ENCODE results near the gene KLK5. TPM values are rescaled to one million over a fixed set of nuclear protein-coding genes. Genes with fewer than 3 reads are reported as not detected.
"Not testable (repeated sequence)": the region's sequence is repeated elsewhere in the genome, so short reads cannot be mapped to it uniquely, and the experiment has no call there.

KLK5 gene
- not detected for total RNA-seq

DNA sequence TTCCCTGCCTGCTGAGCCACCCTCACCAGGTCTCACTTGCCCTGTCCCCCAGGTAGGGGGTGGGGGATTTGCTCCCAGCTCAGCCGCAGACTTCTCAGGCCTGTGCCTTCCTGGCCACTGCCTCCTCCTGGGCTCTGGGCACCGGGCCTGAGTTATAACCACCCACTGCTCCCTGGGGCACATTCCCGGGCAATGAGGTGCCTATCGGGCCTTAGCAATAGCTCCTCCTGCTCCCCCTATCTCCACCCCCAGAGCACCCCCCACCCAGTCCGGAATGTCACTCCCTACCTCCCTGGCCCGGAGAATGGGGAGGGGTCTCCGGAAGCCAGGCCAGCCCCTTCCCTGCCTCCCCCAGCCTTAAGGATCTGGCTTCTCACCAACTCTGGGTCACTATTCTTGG, at the start of gene KLK5:
TSS of gene KLK5 (minus strand) at position 129 of the 400 bp plus-strand sequence. CDS start 381 bp downstream, outside the sequence.
- POLR2A ChIA-PET: no interaction called here
- Mint-ChIP-seq H3K9me3 (ENCODE audit: low read depth) (no peaks in the 10 kb centered on the region), H3K27ac (no peak within 1 kb of the TSS), H3K4me1 (no peaks in the 10 kb centered on the region), H3K27me3 (peaks cover 25% of the 10 kb centered on the region), H3K36me3 (ENCODE audit: low read depth) (no peaks in the 10 kb centered on the region), H3K4me3 (no peak within 1 kb of the TSS)
- CTCF ChIA-PET: no interaction called here
- intact Hi-C loops (cut with DNase I, micrococcal nuclease): no loop called here
- no peak for DNase-seq
- ATAC-seq: no peak

DNA sequence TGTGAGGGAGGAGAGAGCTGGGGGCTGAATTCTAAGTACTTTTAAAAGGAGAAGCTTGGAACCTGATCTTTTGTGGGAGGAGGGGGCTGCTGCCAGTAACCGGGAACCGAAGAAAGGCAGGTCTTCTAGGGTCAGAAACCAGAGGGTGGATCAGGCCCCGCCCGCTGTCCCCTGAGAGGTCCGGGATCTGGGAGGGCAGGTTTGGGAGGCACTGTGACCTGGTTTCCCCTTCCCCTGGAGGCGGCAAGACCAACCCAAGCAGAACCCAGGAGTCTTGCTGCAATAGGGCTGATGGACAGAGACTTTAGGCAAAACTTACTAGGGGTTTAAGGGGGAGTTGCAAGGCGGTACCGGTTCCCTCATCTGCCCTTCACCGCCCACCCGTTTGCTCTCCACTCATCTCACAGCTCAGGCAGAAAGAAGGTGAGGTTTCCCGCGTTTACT, 49.3 kb upstream of the KLK5 start:
- Mint-ChIP-seq H3K9me3 (ENCODE audit: low read depth) (no peaks in the 10 kb centered on the region), H3K27ac (no peak overlapping the region), H3K4me3 (no peak overlapping the region), H3K4me1 (no peaks in the 10 kb centered on the region), H3K36me3 (ENCODE audit: low read depth) (no peaks in the 10 kb centered on the region), H3K27me3 (peaks cover 30% of the 10 kb centered on the region)
- POLR2A ChIA-PET: no interaction called here
- no peak for DNase-seq
- intact Hi-C loops (cut with DNase I, micrococcal nuclease): no loop called here
- ATAC-seq: no peak
- CTCF ChIA-PET: no interaction called here

GRCh38 chr19:51001515-51001914, 48.7 kb upstream of the KLK5 start, which contains the start of gene KLK8:
Gene KLK8, minus strand, starts transcription at chr19:51001604. Its CDS starts 437 bp downstream, at chr19:51001167.
- Mint-ChIP-seq H3K27ac (no peak within 1 kb of the TSS), H3K9me3 (ENCODE audit: low read depth) (no peaks in the 10 kb centered on the region), H3K27me3 (peaks cover 30% of the 10 kb centered on the region), H3K4me3 (no peak within 1 kb of the TSS), H3K36me3 (ENCODE audit: low read depth) (no peaks in the 10 kb centered on the region), H3K4me1 (no peaks in the 10 kb centered on the region)
- DNase-seq: no peak
- ChIA-PET POLR2A (no interaction called here), CTCF (no interaction called here)
- no peak for ATAC-seq
- intact Hi-C loops (cut with DNase I, micrococcal nuclease): no loop called here

GRCh38 chr19:51000981-51001380, 48.1 kb upstream of the KLK5 start:
- DNase-seq: no peak
- H3K36me3 Mint-ChIP-seq (ENCODE audit: low read depth): no peaks in the 10 kb centered on the region
- intact Hi-C loops (cut with DNase I, micrococcal nuclease): no loop called here
- ATAC-seq: no peak
- H3K9me3 Mint-ChIP-seq (ENCODE audit: low read depth): no peaks in the 10 kb centered on the region
- H3K27ac Mint-ChIP-seq: no peak overlapping the region
- H3K4me1 Mint-ChIP-seq: no peaks in the 10 kb centered on the region
- no peak overlapping the region for H3K4me3 Mint-ChIP-seq
- ChIA-PET CTCF (no interaction called here), POLR2A (no interaction called here)
- H3K27me3 Mint-ChIP-seq: peaks cover 27% of the 10 kb centered on the region

DNA sequence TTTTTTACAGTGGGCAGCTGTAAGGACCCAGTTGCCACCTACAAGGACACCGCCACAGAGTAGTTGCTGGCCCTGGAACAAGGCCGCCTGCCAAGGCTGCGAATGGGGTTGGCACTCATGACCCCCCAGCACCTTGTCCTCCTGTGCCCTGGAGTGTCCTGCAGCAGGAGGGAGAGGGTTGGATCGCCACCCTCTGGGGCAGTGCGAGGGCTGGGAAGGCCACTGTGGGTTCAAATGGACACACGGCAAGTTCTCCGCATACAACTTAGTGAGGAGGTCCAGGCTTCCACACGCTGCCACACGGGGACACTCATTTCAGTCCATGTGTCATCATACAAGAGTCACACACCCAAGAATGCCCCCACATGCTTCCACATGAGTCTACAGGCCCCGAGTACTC, 47.6 kb upstream of the KLK5 start:
- ChIA-PET CTCF (no interaction called here), POLR2A (no interaction called here)
- intact Hi-C loops (cut with DNase I, micrococcal nuclease): no loop called here
- H3K9me3 Mint-ChIP-seq (ENCODE audit: low read depth): no peaks in the 10 kb centered on the region
- DNase-seq: no peak
- H3K27me3 Mint-ChIP-seq: peaks cover 27% of the 10 kb centered on the region
- no peak overlapping the region for H3K4me3 Mint-ChIP-seq
- no peaks in the 10 kb centered on the region for H3K36me3 Mint-ChIP-seq (ENCODE audit: low read depth)
- no peak for ATAC-seq
- no peaks in the 10 kb centered on the region for H3K4me1 Mint-ChIP-seq
- H3K27ac Mint-ChIP-seq: no peak overlapping the region

DNA sequence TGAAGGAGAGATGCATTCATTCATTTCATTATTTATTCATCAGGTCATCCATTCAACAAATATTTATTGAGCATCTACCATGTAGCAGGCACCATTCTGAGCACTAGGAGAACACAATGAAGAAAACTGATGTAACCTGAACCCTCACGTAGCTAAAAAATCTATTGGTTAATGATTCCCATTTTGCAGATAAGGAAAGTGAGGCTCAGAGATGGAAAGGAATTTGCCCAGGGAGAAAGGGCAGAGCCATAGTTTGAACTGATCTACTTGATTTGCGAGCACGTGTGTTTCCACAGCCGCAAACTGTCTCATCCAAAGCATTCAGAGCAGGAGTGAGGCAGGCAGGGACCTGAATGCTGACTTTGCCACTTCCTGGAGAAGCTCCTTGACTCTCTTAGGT, 45.8 kb upstream of the KLK5 start:
- no peak for ATAC-seq
- H3K27me3 Mint-ChIP-seq: peaks cover 22% of the 10 kb centered on the region
- ChIA-PET CTCF (no interaction called here), POLR2A (no interaction called here)
- H3K4me3 Mint-ChIP-seq: no peak overlapping the region
- intact Hi-C loops (cut with DNase I, micrococcal nuclease): no loop called here
- H3K4me1 Mint-ChIP-seq: no peaks in the 10 kb centered on the region
- DNase-seq: no peak
- H3K9me3 Mint-ChIP-seq (ENCODE audit: low read depth): no peaks in the 10 kb centered on the region
- H3K36me3 Mint-ChIP-seq (ENCODE audit: low read depth): no peaks in the 10 kb centered on the region
- no peak overlapping the region for H3K27ac Mint-ChIP-seq

GRCh38 chr19:50998061-50998460, 45.2 kb upstream of the KLK5 start:
- intact Hi-C loops (cut with DNase I, micrococcal nuclease): no loop called here
- DNase-seq (no peak), ATAC-seq (no peak)
- Mint-ChIP-seq H3K36me3 (ENCODE audit: low read depth) (no peaks in the 10 kb centered on the region), H3K9me3 (ENCODE audit: low read depth) (no peaks in the 10 kb centered on the region), H3K27ac (no peak overlapping the region), H3K4me1 (no peaks in the 10 kb centered on the region), H3K4me3 (no peak overlapping the region), H3K27me3 (peaks cover 21% of the 10 kb centered on the region)
- ChIA-PET CTCF (no interaction called here), POLR2A (no interaction called here)

DNA sequence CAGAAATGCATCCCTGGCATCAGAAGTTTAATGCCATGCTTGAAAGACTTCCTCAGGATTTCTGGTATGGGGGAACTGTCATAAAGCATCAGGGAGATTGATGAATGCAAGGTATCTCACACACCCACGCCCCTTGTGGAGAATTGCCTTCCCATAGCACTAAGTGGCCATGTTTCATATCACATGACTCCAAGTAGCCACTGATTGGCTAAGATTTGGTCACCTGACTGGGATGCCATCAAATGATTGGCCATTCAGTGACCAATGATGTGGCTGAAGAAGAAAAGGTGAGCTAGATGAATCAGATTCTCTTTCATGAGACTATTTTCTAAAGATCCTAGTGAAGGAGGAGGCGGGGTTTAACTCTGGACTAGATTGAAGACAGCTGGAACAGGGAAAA, 41.3 kb upstream of the KLK5 start:
- H3K4me1 Mint-ChIP-seq: no peaks in the 10 kb centered on the region
- ChIA-PET POLR2A (no interaction called here), CTCF (no interaction called here)
- no peaks in the 10 kb centered on the region for H3K36me3 Mint-ChIP-seq (ENCODE audit: low read depth)
- H3K4me3 Mint-ChIP-seq: no peak overlapping the region
- DNase-seq: no peak
- H3K27me3 Mint-ChIP-seq: peaks cover 13% of the 10 kb centered on the region
- ATAC-seq: no peak
- H3K9me3 Mint-ChIP-seq (ENCODE audit: low read depth): no peaks in the 10 kb centered on the region
- intact Hi-C loops (cut with DNase I, micrococcal nuclease): no loop called here
- no peak overlapping the region for H3K27ac Mint-ChIP-seq

GRCh38 chr19:50992666-50993035, 39.8 kb upstream of the KLK5 start:
- ATAC-seq (no peak), DNase-seq (no peak)
- no peaks in the 10 kb centered on the region for H3K9me3 Mint-ChIP-seq (ENCODE audit: low read depth)
- peaks cover 14% of the 10 kb centered on the region for H3K27me3 Mint-ChIP-seq
- no peaks in the 10 kb centered on the region for H3K36me3 Mint-ChIP-seq (ENCODE audit: low read depth)
- no peak overlapping the region for H3K4me3 Mint-ChIP-seq
- intact Hi-C loops (cut with DNase I, micrococcal nuclease): no loop called here
- POLR2A ChIA-PET: no interaction called here
- H3K27ac Mint-ChIP-seq: no peak overlapping the region
- CTCF ChIA-PET: no interaction called here
- no peaks in the 10 kb centered on the region for H3K4me1 Mint-ChIP-seq

DNA sequence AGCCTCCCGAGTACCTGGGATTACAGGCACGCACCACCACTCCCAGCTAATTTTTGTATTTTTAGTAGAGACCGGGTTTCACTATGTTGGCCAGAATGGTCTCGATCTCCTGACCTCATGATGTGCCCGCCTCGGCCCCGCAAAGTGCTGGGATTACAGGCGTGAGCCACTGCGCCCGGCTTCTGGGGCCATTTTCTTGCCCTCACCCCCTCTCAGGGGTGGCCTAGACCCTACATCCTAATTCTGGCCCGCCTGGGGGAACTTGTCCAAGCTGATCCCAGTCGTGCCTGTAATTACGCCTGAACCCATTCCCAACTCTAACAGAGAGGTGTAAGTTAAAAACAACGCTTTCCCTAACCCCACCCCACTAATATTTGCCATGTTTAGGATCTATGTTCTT, 31.6 kb upstream of the KLK5 start:
- H3K27ac Mint-ChIP-seq; DNase-seq; CTCF ChIA-PET; H3K4me3 Mint-ChIP-seq; intact Hi-C loops (cut with DNase I, micrococcal nuclease); H3K4me1 Mint-ChIP-seq; POLR2A ChIA-PET; H3K9me3 Mint-ChIP-seq (ENCODE audit: low read depth); H3K36me3 Mint-ChIP-seq (ENCODE audit: low read depth); ATAC-seq: not testable (repeated sequence)
- H3K27me3 Mint-ChIP-seq: peaks cover 32% of the 10 kb centered on the region

DNA sequence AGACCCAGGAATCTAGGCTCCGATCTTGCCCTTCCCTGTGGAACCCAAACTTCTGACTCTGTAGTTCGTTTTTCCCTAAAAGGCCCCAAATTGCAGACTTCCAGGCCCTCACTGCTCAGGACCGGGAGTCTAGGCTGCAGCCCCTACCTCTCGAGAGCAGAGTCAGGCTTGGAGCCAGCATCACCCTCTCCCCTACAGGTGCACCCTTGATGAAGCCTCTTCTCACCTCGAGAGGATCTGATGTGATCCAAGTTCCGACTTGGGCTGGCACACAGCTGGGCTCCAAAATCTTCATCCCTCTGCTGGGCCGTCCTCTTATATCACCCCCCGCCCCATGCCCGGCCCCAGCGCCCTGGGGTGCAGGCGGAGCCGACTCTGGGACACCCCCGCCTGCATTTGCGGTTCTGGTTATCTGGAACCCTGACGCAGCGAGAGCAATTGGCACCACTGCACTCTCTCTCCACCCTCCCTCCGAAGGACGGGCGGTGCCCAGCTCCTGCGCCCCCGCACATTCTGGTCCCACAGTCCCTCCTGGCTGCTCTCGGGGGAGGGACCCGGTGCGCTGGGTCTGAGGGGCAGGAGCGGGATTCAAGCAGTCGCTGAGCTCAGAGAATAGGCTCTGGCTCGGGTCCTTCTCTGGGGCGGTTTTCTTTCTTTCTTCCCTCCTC, 30.9 kb upstream of the KLK5 start, which contains the start of gene KLK7:
TSS of gene KLK7 (minus strand) at position 293 of the 668 bp plus-strand sequence. CDS start 1,518 bp downstream, outside the sequence.
- no peak within 1 kb of the TSS for H3K27ac Mint-ChIP-seq
- no peak within 1 kb of the TSS for H3K4me3 Mint-ChIP-seq
- intact Hi-C loops (cut with DNase I, micrococcal nuclease): no loop called here
- no peaks in the 10 kb centered on the region for H3K4me1 Mint-ChIP-seq
- POLR2A ChIA-PET: interaction anchor here (0.6 kb wide), 1 partner anchor 9 kb away, joined by 3 read pairs; no protein-coding TSS in a partner anchor
- no peaks in the 10 kb centered on the region for H3K36me3 Mint-ChIP-seq (ENCODE audit: low read depth)
- H3K9me3 Mint-ChIP-seq (ENCODE audit: low read depth): no peaks in the 10 kb centered on the region
- no peak for ATAC-seq
- no peak for DNase-seq
- CTCF ChIA-PET: no interaction called here
- peaks cover 33% of the 10 kb centered on the region for H3K27me3 Mint-ChIP-seq

- intact Hi-C loops (cut with DNase I, micrococcal nuclease): no loop called here
- no peak for DNase-seq
- ChIA-PET POLR2A (no interaction called here), CTCF (no interaction called here)
- no peak overlapping the region for H3K27ac Mint-ChIP-seq
- H3K36me3 Mint-ChIP-seq (ENCODE audit: low read depth): no peaks in the 10 kb centered on the region
- H3K4me1 Mint-ChIP-seq: no peaks in the 10 kb centered on the region
- H3K27me3 Mint-ChIP-seq: peaks cover 38% of the 10 kb centered on the region
- no peaks in the 10 kb centered on the region for H3K9me3 Mint-ChIP-seq (ENCODE audit: low read depth)
- no peak overlapping the region for H3K4me3 Mint-ChIP-seq
- ATAC-seq: no peak
Observed at GRCh38 chr19:50982186-50982585, 29.3 kb upstream of the KLK5 start.
